GM23248 (cell line): ENCODE results near the gene TPST1. TPM values are rescaled to one million over a fixed set of nuclear protein-coding genes. Genes with fewer than 3 reads are reported as not detected.
A peak's percentile ranks its signal among the peaks of the same experiment; 100 is the strongest.

Experiments used
- DNase-seq: peaks from one replicate; pipeline ENCODE4 v3.0.0-alpha.2; 2015
- H2AFZ ChIP-seq: fragments of 200-600 bp; sonication (generic); 2 replicates; pipeline ENCODE4 v1.6.1; 2016; ENCODE audit warnings: antibody characterized with exemption
- H3F3A ChIP-seq: fragments of 200-600 bp; sonication (generic); 2 replicates; pipeline ENCODE4 v1.6.1; 2016; ENCODE audit warnings: mild to moderate bottlenecking, antibody characterized with exemption, mixed run types; ENCODE audit not compliant: insufficient read depth
- H3K27ac ChIP-seq: fragments of 200-600 bp; sonication (generic); 2 replicates; pipeline ENCODE4 v1.5.1; 2016; ENCODE audit warnings: mild to moderate bottlenecking
- H3K27me3 ChIP-seq: fragments of 200-600 bp; sonication (generic); replicated peaks from 2 replicates; pipeline ENCODE4 v1.6.1; 2016; ENCODE audit warnings: mild to moderate bottlenecking; ENCODE audit not compliant: insufficient read depth
- H3K36me3 ChIP-seq: fragments of 200-600 bp; sonication (generic); 2 replicates; pipeline ENCODE4 v1.6.1; 2016; ENCODE audit warnings: low read depth, mild to moderate bottlenecking
- H3K4me1 ChIP-seq: fragments of 200-600 bp; sonication (generic); 2 replicates; pipeline ENCODE4 v1.6.1; 2016; ENCODE audit warnings: mild to moderate bottlenecking; ENCODE audit not compliant: insufficient read depth
- H3K4me2 ChIP-seq: fragments of 200-600 bp; sonication (generic); one replicate; pipeline ENCODE4 v1.6.1; 2016; ENCODE audit warnings: mild to moderate bottlenecking; ENCODE audit not compliant: unreplicated experiment
- H3K4me3 ChIP-seq: fragments of 200-600 bp; sonication (generic); 2 replicates; pipeline ENCODE4 v1.5.1; 2016; ENCODE audit warnings: mild to moderate bottlenecking
- H3K79me2 ChIP-seq: fragments of 200-600 bp; sonication (generic); 2 replicates; pipeline ENCODE4 v1.6.1; 2016; ENCODE audit warnings: mild to moderate bottlenecking; ENCODE audit not compliant: insufficient read depth
- H3K9ac ChIP-seq: fragments of 200-600 bp; sonication (generic); 2 replicates; pipeline ENCODE4 v1.6.1; 2016; ENCODE audit warnings: mild to moderate bottlenecking
- H3K9me2 ChIP-seq: fragments of 200-600 bp; sonication (generic); 2 replicates; pipeline ENCODE4 v1.6.1; 2016; ENCODE audit warnings: mixed run types, mild to moderate bottlenecking, moderate library complexity; ENCODE audit not compliant: insufficient read depth
- H3K9me3 ChIP-seq: fragments of 200-600 bp; sonication (generic); one replicate; pipeline ENCODE4 v1.6.1; 2017; ENCODE audit warnings: low read depth
- H4K20me1 ChIP-seq: fragments of 200-600 bp; sonication (generic); 2 replicates; pipeline ENCODE4 v1.6.0; 2016; ENCODE audit not compliant: insufficient read depth
- EZH2 ChIP-seq: fragments of 200-600 bp; sonication (generic); IDR thresholded peaks from 2 replicates; pipeline ENCODE4 v1.6.1; 2018; ENCODE audit warnings: antibody characterized with exemption, mild to moderate bottlenecking; ENCODE audit not compliant: insufficient read depth, poor library complexity, severe bottlenecking
- EZH2phosphoT487 ChIP-seq: fragments of 200-600 bp; sonication (generic); IDR thresholded peaks from 2 replicates; pipeline ENCODE4 v1.6.1; 2018; ENCODE audit warnings: antibody characterized with exemption, moderate library complexity, mild to moderate bottlenecking, low read depth; ENCODE audit not compliant: insufficient read depth
- WGBS, 2 experiments: methylation state at CpG; one replicate each; pipeline ENCODE4 v1.1.6; 2015 to 2017; ENCODE audit warnings: low lambda C conversion rate in 2 of 2, low coverage in 1 of 2; ENCODE audit errors: missing lambda C conversion rate in 2 of 2; 5-methylcytosine and 5-hydroxymethylcytosine counted together
- in situ Hi-C: fragments of 300-500 bp; cut with MboI; formaldehyde crosslinking; loops from 2 replicates; pipeline ENCODE4 v1.15.0; 2020
- polyA plus RNA-seq: library from polyadenylated mRNA; unstranded; fragments of >200 nt; fragmentation: Nextera tagmentation; extraction: Ambion mirVana; gene quantifications from 2 replicates; pipeline ENCODE4 v1.2.1, GENCODE V29; 2016
- total RNA-seq: library from RNA; depleted of rRNA; stranded (reverse); fragments of >200 nt; shearing (Covaris generic); gene quantifications from 2 replicates; pipeline ENCODE4 v1.2.3, GENCODE V29; 2014

TPST1 gene
- total and polyA plus RNA-seq, 2 experiments from 2014 or later, result 54.1 to 57.0 TPM

DNA sequence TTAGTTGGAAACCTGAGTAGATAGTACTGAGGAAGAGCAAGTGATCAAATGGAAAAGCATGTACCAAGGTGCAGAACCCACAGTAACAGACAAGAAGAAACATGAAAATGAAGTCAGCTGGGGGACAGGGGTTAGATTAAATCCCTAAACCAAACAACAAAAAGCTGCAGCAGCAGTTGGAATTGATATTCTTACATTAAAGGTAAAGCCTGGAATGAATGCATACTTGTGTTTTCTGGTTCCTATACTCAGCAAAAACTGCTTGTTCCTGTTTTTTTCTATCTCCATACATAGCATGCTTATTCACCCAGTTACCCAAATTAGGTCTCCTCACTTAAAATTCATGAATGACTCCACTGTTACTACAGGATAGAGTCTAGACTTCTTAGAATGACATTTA, 92.4 kb downstream of the TPST1 start:
- H3K27me3 ChIP-seq, result no peaks in the 10 kb centered on the region
- H3K9me2 ChIP-seq, result no peaks in the 10 kb centered on the region
- H2AFZ ChIP-seq, result no peak overlapping the region
- peaks cover 33% of the 10 kb centered on the region for H3F3A ChIP-seq
- DNase-seq, result peak; percentile 26
- peaks cover 32% of the 10 kb centered on the region for H3K4me1 ChIP-seq
- H4K20me1 ChIP-seq, result no peaks in the 10 kb centered on the region
- in situ Hi-C loops, result no loop called here
- no peaks in the 10 kb centered on the region for H3K9me3 ChIP-seq
- peaks cover 91% of the 10 kb centered on the region for H3K79me2 ChIP-seq
- H3K27ac ChIP-seq, result peak overlapping the region; percentile 79
- no peaks in the 10 kb centered on the region for H3K36me3 ChIP-seq
- TF ChIP-seq EZH2phosphoT487 (no peak), EZH2 (no peak)
- H3K9ac ChIP-seq, result no peak overlapping the region
- no peak overlapping the region for H3K4me2 ChIP-seq
- no peak overlapping the region for H3K4me3 ChIP-seq

DNA sequence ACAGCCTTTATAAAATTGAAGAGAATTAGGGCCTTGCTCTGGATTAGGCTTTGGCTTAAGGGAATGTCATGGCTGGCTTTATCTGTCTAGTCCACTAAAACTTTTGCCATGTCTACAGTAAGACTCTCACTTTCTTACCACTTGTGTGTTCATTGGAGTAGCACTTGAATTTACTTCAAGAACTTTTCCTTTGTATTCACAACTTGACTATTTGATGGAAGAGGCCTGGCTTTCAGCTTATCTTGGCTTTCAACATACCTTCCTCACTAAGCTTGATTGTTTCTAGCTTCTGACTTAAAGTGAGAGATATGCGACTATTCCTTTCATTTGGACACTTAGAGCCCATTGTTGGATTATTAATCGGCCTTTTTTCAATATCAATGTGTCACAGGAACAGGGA, 96.1 kb downstream of the TPST1 start:
- TF ChIP-seq EZH2 (no peak), EZH2phosphoT487 (no peak)
- Histone ChIP-seq H3K79me2 (peaks cover 95% of the 10 kb centered on the region), H3K4me2 (no peak overlapping the region), H3K27me3 (no peaks in the 10 kb centered on the region), H3K9me2 (no peaks in the 10 kb centered on the region), H3K36me3 (no peaks in the 10 kb centered on the region), H2AFZ (no peak overlapping the region), H3K4me3 (no peak overlapping the region), H3F3A (peaks cover 32% of the 10 kb centered on the region), H3K4me1 (peaks cover 22% of the 10 kb centered on the region), H3K27ac (no peak overlapping the region), H3K9me3 (no peaks in the 10 kb centered on the region), H4K20me1 (no peaks in the 10 kb centered on the region), H3K9ac (no peak overlapping the region)
- WGBS, 2 experiments, result 94 to 96% methylated on average over 2 of the region's 2 CpGs
- DNase-seq, result no peak
- in situ Hi-C loops, result no loop called here

GRCh38 chr7:66301737-66302136, 96.6 kb downstream of the TPST1 start:
- H3K4me1 ChIP-seq, result peaks cover 17% of the 10 kb centered on the region
- no peaks in the 10 kb centered on the region for H3K27me3 ChIP-seq
- H3K27ac ChIP-seq, result no peak overlapping the region
- H3F3A ChIP-seq, result peaks cover 27% of the 10 kb centered on the region
- H3K79me2 ChIP-seq, result peaks cover 100% of the 10 kb centered on the region
- DNase-seq, result peak; percentile 23
- H4K20me1 ChIP-seq, result no peaks in the 10 kb centered on the region
- no peaks in the 10 kb centered on the region for H3K36me3 ChIP-seq
- in situ Hi-C loops, result no loop called here
- H2AFZ ChIP-seq, result no peak overlapping the region
- H3K9me3 ChIP-seq, result no peaks in the 10 kb centered on the region
- no peak overlapping the region for H3K4me2 ChIP-seq
- 97 to 98% methylated on average over 3 of the region's 3 CpGs for WGBS, 2 experiments
- no peak overlapping the region for H3K9ac ChIP-seq
- no peak overlapping the region for H3K4me3 ChIP-seq
- no peak for TF ChIP-seq EZH2
- no peak for TF ChIP-seq EZH2phosphoT487
- H3K9me2 ChIP-seq, result no peaks in the 10 kb centered on the region

DNA sequence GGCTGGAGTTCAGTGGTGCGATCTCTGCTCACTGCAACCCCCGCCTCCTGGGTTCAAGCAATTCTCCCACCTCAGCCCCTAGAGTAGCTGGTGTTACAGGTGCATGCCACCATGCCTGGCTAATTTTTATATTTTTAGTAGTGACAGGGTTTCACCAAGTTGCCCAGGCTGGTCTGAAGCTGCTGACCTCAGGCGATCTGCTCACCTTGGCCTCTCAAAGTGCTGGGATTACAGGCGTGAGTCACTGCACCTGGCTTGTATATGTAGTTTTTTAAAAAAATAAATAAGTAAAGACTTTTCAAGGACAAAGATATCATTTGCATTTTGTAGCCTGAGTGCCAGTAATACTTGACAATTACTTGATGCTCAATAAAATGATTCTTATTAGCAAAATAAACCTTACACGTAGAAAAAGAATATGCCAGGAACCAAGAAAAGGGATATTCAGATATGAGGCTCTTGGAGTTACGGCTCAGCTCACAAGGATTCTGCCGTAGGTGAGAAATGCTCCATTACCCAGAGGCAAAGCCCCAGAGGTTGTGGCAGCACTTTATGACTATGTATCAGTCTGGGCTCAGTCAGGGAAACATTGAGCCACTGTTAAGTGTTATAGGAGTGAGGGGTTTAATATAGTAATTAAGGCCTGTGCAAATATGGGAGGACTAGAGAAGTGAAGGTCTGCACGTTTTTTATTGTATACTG, 98.5 kb downstream of the TPST1 start:
- DNase-seq, result no peak
- in situ Hi-C loops, result no loop called here
- 88 to 91% methylated on average over 8 of the region's 8 CpGs for WGBS, 2 experiments
- Histone ChIP-seq H3K9me3 (no peaks in the 10 kb centered on the region), H4K20me1 (no peaks in the 10 kb centered on the region), H3K27ac (no peak overlapping the region), H3K9ac (no peak overlapping the region), H3K36me3 (no peaks in the 10 kb centered on the region), H3K79me2 (peaks cover 99% of the 10 kb centered on the region), H3K4me1 (0 out of 2 replicates have a peak, but pooled peaks cover 10% of the 10 kb centered on the region), H3F3A (peaks cover 15% of the 10 kb centered on the region), H3K9me2 (no peaks in the 10 kb centered on the region), H3K4me3 (no peak overlapping the region), H3K27me3 (no peaks in the 10 kb centered on the region), H3K4me2 (no peak overlapping the region), H2AFZ (no peak overlapping the region)
- TF ChIP-seq EZH2 (no peak), EZH2phosphoT487 (no peak)
